Activated T-cell treated with anti-CD3 and anti-CD28 coated beads, Interleukin-2, amount 50 U/mL, for 24 hours (primary cell): ENCODE measurements around the gene GADD45G.

ENCODE experiments used
- DNase-seq: peaks from one replicate; pipeline ENCODE4 v3.0.0-alpha.2; 2020
- H3K27ac Mint-ChIP-seq: 2 replicates; pipeline ENCODE4 v1.8.0; 2020; ENCODE audit warnings: mild to moderate bottlenecking, mixed read lengths
- H3K27me3 Mint-ChIP-seq: 2 replicates; pipeline ENCODE4 v1.8.0; 2020; ENCODE audit warnings: mixed read lengths
- H3K36me3 Mint-ChIP-seq: 2 replicates; pipeline ENCODE4 v1.8.0; 2020; ENCODE audit warnings: low read depth, mixed read lengths
- H3K4me1 Mint-ChIP-seq: 2 replicates; pipeline ENCODE4 v1.8.0; 2020; ENCODE audit warnings: low read depth, mixed read lengths
- H3K4me3 Mint-ChIP-seq: 2 replicates; pipeline ENCODE4 v1.8.0; 2020; ENCODE audit warnings: mild to moderate bottlenecking, moderate library complexity, mixed read lengths
- H3K9me3 Mint-ChIP-seq: 2 replicates; pipeline ENCODE4 v1.8.0; 2020; ENCODE audit warnings: mixed read lengths

The GADD45G gene, protein sequence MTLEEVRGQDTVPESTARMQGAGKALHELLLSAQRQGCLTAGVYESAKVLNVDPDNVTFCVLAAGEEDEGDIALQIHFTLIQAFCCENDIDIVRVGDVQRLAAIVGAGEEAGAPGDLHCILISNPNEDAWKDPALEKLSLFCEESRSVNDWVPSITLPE

DNA sequence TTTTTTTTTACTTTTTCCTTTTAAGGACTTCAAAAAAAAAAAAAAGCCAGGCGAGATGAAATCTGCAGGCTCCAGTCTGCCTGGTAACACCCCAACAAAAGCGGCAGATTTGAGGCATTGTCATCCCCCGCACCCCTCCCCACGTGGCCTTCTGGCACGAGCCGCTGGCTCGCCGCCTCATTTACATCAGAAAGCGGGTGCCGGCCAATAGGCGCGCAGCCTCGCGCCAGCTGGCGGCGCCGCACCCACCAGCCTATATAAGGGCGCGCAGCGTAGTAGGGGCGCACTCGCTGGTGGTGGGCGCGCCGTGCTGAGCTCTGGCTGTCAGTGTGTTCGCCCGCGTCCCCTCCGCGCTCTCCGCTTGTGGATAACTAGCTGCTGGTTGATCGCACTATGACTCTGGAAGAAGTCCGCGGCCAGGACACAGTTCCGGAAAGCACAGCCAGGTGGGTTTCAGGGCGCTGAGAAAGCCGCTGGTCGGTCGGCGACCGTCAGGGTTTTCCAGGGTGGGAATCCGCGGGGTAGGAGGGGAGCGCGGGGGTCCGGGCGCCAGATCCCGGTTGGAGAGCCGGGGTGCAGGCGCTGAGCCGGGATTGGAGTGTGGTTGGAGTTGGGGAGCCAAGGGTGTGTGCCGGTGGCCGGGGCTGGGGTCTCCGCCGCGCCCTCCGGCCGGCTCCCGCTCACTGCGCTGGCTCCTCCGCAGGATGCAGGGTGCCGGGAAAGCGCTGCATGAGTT, at the start of gene GADD45G:
Gene GADD45G, plus strand, starts transcription at position 284 of the 736 bp plus-strand sequence. Its CDS starts 110 bp downstream, at position 394.
- peaks cover 21% of the 10 kb centered on the region for H3K27me3 Mint-ChIP-seq
- H3K9me3 Mint-ChIP-seq, result no peaks in the 10 kb centered on the region
- H3K27ac Mint-ChIP-seq, result peak within 1 kb of the TSS; percentile 82
- peaks cover 44% of the 10 kb centered on the region for H3K4me1 Mint-ChIP-seq
- H3K4me3 Mint-ChIP-seq, result peak within 1 kb of the TSS; percentile 78
- no peaks in the 10 kb centered on the region for H3K36me3 Mint-ChIP-seq
- DNase-seq, result peak; percentile 85

GRCh38 chr9:89555036-89555415, 49.8 kb upstream of the GADD45G start:
- peaks cover 26% of the 10 kb centered on the region for H3K4me1 Mint-ChIP-seq
- no peak overlapping the region for H3K27ac Mint-ChIP-seq
- H3K27me3 Mint-ChIP-seq, result no peaks in the 10 kb centered on the region
- H3K9me3 Mint-ChIP-seq, result no peaks in the 10 kb centered on the region
- no peak for DNase-seq
- no peak overlapping the region for H3K4me3 Mint-ChIP-seq
- H3K36me3 Mint-ChIP-seq, result no peaks in the 10 kb centered on the region

DNA sequence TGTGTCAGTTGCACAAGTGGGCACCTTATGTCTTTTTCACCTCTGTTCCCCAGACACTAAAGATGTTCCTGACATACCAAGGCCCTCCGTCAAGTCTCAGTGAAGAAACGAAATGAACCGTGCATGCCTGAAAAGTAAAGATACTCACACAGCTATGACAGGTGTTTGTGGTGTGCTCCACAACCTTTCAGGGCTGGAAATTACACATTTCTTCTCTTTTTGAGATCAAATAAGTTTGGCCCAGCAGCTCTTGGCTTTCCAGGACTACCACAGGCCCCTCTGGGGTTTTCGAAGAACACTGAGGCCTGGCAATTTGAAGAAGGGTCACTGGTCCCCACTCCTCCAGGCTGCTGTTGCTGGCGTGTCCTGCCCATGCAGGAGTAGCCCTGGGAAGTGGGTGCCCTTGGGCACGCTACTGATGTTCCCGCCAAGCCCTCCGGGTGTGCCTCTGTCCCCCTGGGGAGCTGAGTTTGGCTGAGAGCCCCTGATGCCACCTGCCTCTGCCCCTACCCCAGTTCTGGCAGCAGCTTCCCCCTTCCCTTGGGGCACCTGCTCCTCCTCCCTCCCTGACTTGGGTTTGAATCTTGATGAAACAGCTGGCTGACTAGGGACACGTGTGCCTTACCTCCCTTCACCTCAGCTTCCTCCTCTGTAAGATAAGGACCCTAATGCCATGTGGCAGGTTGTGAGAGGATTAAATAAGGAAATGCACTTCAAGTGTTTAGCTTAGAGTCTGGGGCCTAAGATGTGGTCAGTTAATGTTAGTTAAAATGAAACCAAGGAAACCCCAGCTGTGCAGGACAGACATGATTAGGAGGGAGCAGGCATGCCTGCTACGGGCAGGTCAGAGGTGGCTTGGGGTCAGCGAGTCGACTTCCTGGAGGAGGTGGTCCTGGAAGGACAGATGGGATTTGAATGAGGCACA, 49.1 kb upstream of the GADD45G start:
- Mint-ChIP-seq H3K4me3 (peak overlapping the region; percentile 28), H3K4me1 (peaks cover 26% of the 10 kb centered on the region), H3K36me3 (no peaks in the 10 kb centered on the region), H3K27me3 (no peaks in the 10 kb centered on the region), H3K27ac (peak overlapping the region; percentile 59), H3K9me3 (no peaks in the 10 kb centered on the region)
- no peak for DNase-seq

GRCh38 chr9:89558196-89558899, 46.5 kb upstream of the GADD45G start:
- Mint-ChIP-seq H3K4me3 (no peak overlapping the region), H3K9me3 (no peaks in the 10 kb centered on the region), H3K27ac (no peak overlapping the region), H3K4me1 (peaks cover 26% of the 10 kb centered on the region), H3K36me3 (no peaks in the 10 kb centered on the region), H3K27me3 (peaks cover 2% of the 10 kb centered on the region)
- no peak for DNase-seq

GRCh38 chr9:89558948-89559347, 45.9 kb upstream of the GADD45G start:
- H3K4me3 Mint-ChIP-seq, result no peak overlapping the region
- no peaks in the 10 kb centered on the region for H3K36me3 Mint-ChIP-seq
- peaks cover 6% of the 10 kb centered on the region for H3K27me3 Mint-ChIP-seq
- no peaks in the 10 kb centered on the region for H3K9me3 Mint-ChIP-seq
- H3K4me1 Mint-ChIP-seq, result peaks cover 26% of the 10 kb centered on the region
- no peak for DNase-seq
- H3K27ac Mint-ChIP-seq, result no peak overlapping the region

DNA sequence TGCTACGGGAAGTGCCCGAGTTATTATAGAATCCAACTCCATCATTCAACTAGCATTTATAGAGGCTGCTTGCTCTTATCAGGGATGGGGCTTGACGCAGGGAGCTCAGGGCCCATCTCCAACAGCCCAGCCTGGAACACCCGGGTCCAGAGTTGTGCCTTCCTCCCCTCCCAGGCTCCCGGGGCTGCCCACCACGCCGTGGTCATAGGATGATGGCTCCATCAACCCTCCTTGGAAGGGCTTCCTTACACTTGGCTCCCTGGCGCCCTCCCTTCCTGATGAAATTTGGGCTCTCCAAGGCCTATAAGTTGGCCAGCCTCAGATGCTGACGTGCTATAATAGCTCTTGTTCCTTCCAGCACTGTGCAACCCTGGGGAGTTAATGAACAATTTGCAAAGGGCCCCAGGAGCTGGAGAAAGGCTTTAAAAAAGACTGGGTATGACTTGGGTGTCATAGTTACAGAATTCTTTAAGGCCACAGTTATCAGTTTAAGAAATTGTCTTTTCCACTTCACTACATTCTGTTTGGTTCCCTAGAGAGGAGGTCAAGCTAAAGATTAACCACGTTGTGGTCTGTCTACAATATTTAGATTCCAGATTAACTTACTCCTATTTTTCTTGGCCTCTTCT, 42.5 kb upstream of the GADD45G start:
- H3K36me3 Mint-ChIP-seq, result no peaks in the 10 kb centered on the region
- peaks cover 6% of the 10 kb centered on the region for H3K27me3 Mint-ChIP-seq
- H3K4me1 Mint-ChIP-seq, result peaks cover 12% of the 10 kb centered on the region
- no peak for DNase-seq
- no peak overlapping the region for H3K4me3 Mint-ChIP-seq
- no peak overlapping the region for H3K27ac Mint-ChIP-seq
- H3K9me3 Mint-ChIP-seq, result no peaks in the 10 kb centered on the region

GRCh38 chr9:89563571-89564345, 41.1 kb upstream of the GADD45G start:
- Mint-ChIP-seq H3K9me3 (no peaks in the 10 kb centered on the region), H3K27me3 (peaks cover 6% of the 10 kb centered on the region), H3K27ac (no peak overlapping the region), H3K4me1 (no peaks in the 10 kb centered on the region), H3K4me3 (no peak overlapping the region), H3K36me3 (no peaks in the 10 kb centered on the region)
- DNase-seq, result no peak

GRCh38 chr9:89564346-89564878, 40.4 kb upstream of the GADD45G start:
- peaks cover 6% of the 10 kb centered on the region for H3K27me3 Mint-ChIP-seq
- no peaks in the 10 kb centered on the region for H3K36me3 Mint-ChIP-seq
- no peak overlapping the region for H3K27ac Mint-ChIP-seq
- H3K9me3 Mint-ChIP-seq, result no peaks in the 10 kb centered on the region
- H3K4me3 Mint-ChIP-seq, result no peak overlapping the region
- no peaks in the 10 kb centered on the region for H3K4me1 Mint-ChIP-seq
- no peak for DNase-seq

DNA sequence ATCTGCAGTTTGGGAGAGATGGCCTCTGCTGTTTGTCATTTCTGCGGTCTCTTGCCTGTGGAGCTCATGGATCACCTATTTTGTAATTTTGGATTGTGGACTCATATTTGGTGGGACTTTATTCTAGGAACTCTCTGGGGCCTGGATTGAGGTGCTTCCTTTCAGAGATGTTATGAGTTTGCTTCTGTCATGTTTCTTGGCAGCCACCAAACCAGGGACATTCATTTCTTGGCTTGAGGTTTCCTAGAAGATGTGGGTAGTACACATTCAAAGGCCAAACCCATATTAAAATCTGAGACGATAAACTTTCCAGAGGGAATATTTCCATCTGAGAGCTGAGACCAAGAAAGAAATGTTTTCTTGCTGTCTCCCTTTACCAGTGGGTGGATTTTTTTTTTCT, 37.2 kb upstream of the GADD45G start:
- no peaks in the 10 kb centered on the region for H3K36me3 Mint-ChIP-seq
- H3K4me1 Mint-ChIP-seq, result peaks cover 1% of the 10 kb centered on the region
- no peak overlapping the region for H3K4me3 Mint-ChIP-seq
- no peak overlapping the region for H3K27ac Mint-ChIP-seq
- H3K9me3 Mint-ChIP-seq, result no peaks in the 10 kb centered on the region
- no peak for DNase-seq
- peaks cover 6% of the 10 kb centered on the region for H3K27me3 Mint-ChIP-seq

GRCh38 chr9:89574309-89574708, 30.5 kb upstream of the GADD45G start:
- H3K9me3 Mint-ChIP-seq, result no peaks in the 10 kb centered on the region
- no peaks in the 10 kb centered on the region for H3K36me3 Mint-ChIP-seq
- no peak overlapping the region for H3K4me3 Mint-ChIP-seq
- peaks cover 1% of the 10 kb centered on the region for H3K4me1 Mint-ChIP-seq
- DNase-seq, result no peak
- H3K27me3 Mint-ChIP-seq, result peaks cover 29% of the 10 kb centered on the region
- H3K27ac Mint-ChIP-seq, result no peak overlapping the region

DNA sequence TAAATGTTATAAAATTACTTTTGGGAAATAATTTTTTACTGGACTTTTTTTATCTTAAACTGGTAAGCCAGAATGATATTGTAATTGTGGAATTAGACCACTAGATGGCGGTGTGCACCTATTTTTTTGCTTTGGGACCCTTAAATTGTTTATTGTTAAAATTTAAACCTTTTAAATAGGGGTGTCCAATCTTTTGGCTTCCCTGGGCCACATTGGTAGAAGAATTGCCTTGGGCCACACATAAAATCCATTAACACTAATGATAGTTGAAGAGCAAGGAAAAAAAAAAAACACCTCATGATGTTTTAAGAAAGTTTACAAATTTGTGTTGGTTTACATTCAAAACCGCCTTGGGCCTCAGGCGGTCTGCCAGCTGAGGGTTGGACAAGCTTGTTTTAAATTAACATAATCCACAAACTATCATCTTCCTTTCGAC, 28.4 kb upstream of the GADD45G start:
- Mint-ChIP-seq H3K27me3 (peaks cover 46% of the 10 kb centered on the region), H3K4me1 (peaks cover 9% of the 10 kb centered on the region), H3K36me3 (no peaks in the 10 kb centered on the region), H3K4me3 (no peak overlapping the region), H3K27ac (no peak overlapping the region), H3K9me3 (no peaks in the 10 kb centered on the region)
- no peak for DNase-seq

DNA sequence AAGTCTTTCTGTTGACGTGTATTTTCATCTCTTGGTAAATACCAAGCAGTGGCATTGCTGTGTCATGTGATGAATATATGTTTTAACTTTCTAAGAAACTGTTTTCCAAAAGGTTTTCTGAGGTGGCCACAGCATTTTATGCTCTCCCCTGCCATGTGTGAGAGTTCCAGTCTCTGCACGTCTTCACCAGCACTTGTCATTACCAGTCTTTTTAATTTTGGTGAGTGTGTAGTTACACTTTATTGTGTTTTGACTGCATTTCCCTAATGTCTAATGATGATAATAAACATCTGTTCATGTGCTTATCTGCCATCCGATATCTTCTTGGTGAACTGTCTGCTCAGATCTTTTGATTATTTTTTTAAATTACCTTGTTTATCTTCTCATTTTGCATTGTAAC, 27.4 kb upstream of the GADD45G start:
- H3K27me3 Mint-ChIP-seq, result peaks cover 54% of the 10 kb centered on the region

GRCh38 chr9:89579741-89580385, 24.9 kb upstream of the GADD45G start:
- DNase-seq, result no peak
- Mint-ChIP-seq H3K4me3 (no peak overlapping the region), H3K27me3 (peaks cover 65% of the 10 kb centered on the region), H3K36me3 (no peaks in the 10 kb centered on the region), H3K9me3 (peaks cover 3% of the 10 kb centered on the region), H3K4me1 (peaks cover 9% of the 10 kb centered on the region), H3K27ac (no peak overlapping the region)

More for the DNA sequence above, 27.4 kb upstream of the GADD45G start:
- Mint-ChIP-seq H3K27ac (no peak overlapping the region), H3K36me3 (no peaks in the 10 kb centered on the region), H3K9me3 (no peaks in the 10 kb centered on the region), H3K4me1 (peaks cover 9% of the 10 kb centered on the region), H3K4me3 (no peak overlapping the region)
- no peak for DNase-seq
